Stimulated activated naive B cell treated with anti-CD40 and anti-IgM and Interleukin-4, amounts not matched to agents 10 μg/mL and 1 μg/mL and 100 μg/mL, for 72 hours (primary cell): ENCODE measurements around the gene MOSPD2.

ENCODE experiments used
- ATAC-seq, 2 donors: fragments of 150-1000 bp; cut with Tn5 transposase; replicated peaks; 2 replicates each; pipeline ENCODE4 v1.10.0; 2021; ENCODE audit warnings: moderate library complexity in 1 of 2
- DNase-seq: peaks from one replicate; pipeline ENCODE4 v3.0.0; 2021
- H3K27ac Mint-ChIP-seq: one replicate; pipeline ENCODE4 v1.8.0; 2022; ENCODE audit warnings: mild to moderate bottlenecking, mixed read lengths
- H3K27me3 Mint-ChIP-seq, 2 donors: one replicate each; pipeline ENCODE4 v1.8.0; 2022; ENCODE audit warnings: mixed read lengths in 2 of 2
- H3K36me3 Mint-ChIP-seq, 2 donors: one replicate each; pipeline ENCODE4 v1.8.0; 2022; ENCODE audit warnings: mixed read lengths in 2 of 2, mild to moderate bottlenecking in 1 of 2
- H3K4me1 Mint-ChIP-seq, 2 donors: one replicate each; pipeline ENCODE4 v1.8.0; 2022; ENCODE audit warnings: mixed read lengths in 2 of 2, mild to moderate bottlenecking in 1 of 2
- H3K4me3 Mint-ChIP-seq, 2 donors: one replicate each; pipeline ENCODE4 v1.8.0; 2022; ENCODE audit warnings: mild to moderate bottlenecking in 2 of 2, mixed read lengths in 2 of 2, moderate library complexity in 1 of 2
- H3K9me3 Mint-ChIP-seq, 2 donors: one replicate each; pipeline ENCODE4 v1.8.0; 2022; ENCODE audit warnings: mixed read lengths in 2 of 2, mild to moderate bottlenecking in 1 of 2

Gene MOSPD2

DNA sequence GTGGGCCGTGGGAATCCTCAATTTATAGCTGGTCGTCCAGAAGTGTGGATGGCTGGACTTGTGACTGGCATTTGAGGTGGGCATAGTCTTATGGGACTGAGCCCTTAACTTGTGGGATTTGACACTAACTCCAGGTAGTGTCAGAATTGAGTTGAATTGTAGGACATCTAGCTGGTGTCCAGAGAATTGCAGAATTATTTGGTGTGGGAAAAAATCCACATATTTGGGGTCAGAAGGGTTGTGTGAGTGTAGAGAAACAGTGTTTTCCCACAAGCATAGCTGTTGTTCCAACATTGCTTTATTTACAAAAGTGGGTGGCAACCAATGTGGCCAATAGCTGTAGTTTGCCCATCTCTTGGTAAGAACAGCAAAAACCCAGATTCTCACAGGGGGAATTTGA lies 91.3 kb downstream of the MOSPD2 start:
- no peaks in the 10 kb centered on the region for H3K9me3 Mint-ChIP-seq
- no peak overlapping the region for H3K4me3 Mint-ChIP-seq
- DNase-seq (no peak), ATAC-seq (no peak)
- H3K36me3 Mint-ChIP-seq: no peaks in the 10 kb centered on the region
- no peak overlapping the region for H3K27ac Mint-ChIP-seq
- no peaks in the 10 kb centered on the region for H3K4me1 Mint-ChIP-seq
- H3K27me3 Mint-ChIP-seq: peaks cover 0 to 4% of the 10 kb centered on the region in 2 donors
